ENCODE data around the gene RECQL5.

The RECQL5 gene

DNA sequence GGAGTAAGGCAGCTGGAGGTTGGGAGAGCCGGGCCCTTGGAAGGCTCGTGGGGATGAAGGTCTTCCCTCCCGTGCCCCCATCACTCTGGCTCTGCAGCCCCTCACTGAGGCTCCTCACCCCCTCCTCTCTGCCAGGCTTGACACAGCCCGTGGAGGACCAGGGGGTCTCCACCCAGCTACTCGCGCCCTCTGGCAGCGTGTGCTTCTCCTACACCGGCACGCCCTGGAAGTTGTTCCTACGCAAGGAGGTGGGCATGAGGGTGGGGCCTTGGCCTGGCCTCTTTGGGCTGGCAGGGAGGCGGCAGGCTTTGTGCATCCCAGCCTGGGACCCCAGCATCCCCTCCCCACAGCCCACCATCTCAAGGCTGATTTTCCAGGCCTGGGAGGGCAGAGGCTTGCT is 49.3 kb downstream of the RECQL5 start:
- H3K27ac ChIP-seq: no peak overlapping the region
- TF ChIP-seq, protein P1, sequence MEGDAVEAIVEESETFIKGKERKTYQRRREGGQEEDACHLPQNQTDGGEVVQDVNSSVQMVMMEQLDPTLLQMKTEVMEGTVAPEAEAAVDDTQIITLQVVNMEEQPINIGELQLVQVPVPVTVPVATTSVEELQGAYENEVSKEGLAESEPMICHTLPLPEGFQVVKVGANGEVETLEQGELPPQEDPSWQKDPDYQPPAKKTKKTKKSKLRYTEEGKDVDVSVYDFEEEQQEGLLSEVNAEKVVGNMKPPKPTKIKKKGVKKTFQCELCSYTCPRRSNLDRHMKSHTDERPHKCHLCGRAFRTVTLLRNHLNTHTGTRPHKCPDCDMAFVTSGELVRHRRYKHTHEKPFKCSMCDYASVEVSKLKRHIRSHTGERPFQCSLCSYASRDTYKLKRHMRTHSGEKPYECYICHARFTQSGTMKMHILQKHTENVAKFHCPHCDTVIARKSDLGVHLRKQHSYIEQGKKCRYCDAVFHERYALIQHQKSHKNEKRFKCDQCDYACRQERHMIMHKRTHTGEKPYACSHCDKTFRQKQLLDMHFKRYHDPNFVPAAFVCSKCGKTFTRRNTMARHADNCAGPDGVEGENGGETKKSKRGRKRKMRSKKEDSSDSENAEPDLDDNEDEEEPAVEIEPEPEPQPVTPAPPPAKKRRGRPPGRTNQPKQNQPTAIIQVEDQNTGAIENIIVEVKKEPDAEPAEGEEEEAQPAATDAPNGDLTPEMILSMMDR (IDR thresholded peaks at IDR 0.05): no peak
- TF ChIP-seq ZFX (IDR thresholded peaks at IDR 0.05; ENCODE audit: borderline replicate concordance): no peak

DNA sequence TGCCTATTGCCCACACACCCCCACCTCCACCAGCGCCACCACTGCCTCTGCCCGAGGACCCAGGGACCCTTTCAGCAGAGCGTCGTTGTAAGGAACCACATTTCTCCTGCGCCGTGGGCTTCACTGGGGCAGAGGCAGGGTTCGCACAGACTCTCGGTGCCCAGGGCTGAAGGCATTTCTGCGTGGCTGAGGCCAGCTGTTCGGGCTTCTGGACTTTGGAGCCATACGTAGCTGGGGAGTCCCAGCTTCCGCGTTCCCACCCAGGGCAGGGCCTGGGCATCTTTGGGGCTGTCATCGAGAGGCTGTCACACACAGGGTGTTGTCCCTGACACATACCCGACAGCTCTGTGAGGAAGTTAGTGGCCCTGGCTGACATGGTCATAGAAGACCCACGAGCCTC is 49.7 kb downstream of the RECQL5 start:
- H3K27ac ChIP-seq: no peak overlapping the region
- TF ChIP-seq, protein P1 (IDR thresholded peaks at IDR 0.05): no peak
- TF ChIP-seq ZFX (IDR thresholded peaks at IDR 0.05; ENCODE audit: borderline replicate concordance): no peak

DNA sequence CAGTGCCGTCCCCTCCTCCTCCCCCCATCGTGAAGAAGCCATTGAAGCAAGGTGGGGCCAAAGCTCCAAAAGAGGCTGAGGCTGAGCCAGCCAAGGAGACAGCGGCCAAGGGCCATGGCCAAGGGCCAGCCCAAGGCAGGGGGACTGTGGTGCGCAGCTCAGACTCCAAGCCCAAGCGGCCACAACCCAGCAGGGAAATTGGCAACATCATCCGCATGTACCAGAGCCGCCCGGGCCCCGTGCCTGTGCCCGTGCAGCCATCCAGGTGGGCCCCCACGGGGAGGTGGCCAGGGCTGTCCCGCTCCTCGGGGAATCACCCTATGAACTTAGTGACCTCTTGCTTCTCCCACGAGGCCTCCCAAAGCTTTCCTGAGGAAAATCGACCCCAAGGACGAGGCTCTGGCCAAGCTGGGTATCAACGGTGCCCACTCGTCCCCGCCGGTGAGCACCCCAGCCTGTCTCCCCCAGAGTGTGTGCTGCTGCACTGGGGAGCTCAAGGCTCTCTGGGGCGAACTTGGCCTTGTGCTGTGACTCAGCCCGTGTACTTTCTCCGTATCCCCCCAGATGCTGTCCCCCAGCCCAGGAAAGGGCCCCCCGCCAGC is 50.3 kb downstream of the RECQL5 start:
- TF ChIP-seq, protein P1 (IDR thresholded peaks at IDR 0.05): no peak
- no peak for TF ChIP-seq ZFX (IDR thresholded peaks at IDR 0.05; ENCODE audit: borderline replicate concordance)
- no peak overlapping the region for H3K27ac ChIP-seq

DNA sequence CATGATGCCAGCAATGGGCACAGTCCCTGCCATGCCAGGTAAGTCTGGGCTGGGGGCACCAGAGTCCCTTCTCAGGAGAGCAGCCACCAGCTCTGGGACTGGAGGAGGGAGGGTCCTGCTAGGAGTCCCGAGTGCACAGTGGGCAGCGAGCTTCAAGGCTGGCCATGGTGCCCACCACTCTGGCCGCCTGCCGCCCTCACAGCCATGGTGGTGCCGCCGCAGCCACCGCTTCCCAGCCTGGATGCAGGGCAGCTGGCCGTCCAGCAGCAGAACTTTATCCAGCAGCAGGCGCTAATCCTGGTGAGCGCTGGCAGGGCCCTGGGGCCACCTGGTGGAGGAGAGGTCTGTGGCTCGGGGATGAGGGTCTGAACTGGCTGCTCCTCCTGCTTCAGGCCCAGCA is 51.7 kb downstream of the RECQL5 start:
- TF ChIP-seq, protein P1 (IDR thresholded peaks at IDR 0.05): no peak
- no peak for TF ChIP-seq ZFX (IDR thresholded peaks at IDR 0.05; ENCODE audit: borderline replicate concordance)
- H3K27ac ChIP-seq: no peak overlapping the region

DNA sequence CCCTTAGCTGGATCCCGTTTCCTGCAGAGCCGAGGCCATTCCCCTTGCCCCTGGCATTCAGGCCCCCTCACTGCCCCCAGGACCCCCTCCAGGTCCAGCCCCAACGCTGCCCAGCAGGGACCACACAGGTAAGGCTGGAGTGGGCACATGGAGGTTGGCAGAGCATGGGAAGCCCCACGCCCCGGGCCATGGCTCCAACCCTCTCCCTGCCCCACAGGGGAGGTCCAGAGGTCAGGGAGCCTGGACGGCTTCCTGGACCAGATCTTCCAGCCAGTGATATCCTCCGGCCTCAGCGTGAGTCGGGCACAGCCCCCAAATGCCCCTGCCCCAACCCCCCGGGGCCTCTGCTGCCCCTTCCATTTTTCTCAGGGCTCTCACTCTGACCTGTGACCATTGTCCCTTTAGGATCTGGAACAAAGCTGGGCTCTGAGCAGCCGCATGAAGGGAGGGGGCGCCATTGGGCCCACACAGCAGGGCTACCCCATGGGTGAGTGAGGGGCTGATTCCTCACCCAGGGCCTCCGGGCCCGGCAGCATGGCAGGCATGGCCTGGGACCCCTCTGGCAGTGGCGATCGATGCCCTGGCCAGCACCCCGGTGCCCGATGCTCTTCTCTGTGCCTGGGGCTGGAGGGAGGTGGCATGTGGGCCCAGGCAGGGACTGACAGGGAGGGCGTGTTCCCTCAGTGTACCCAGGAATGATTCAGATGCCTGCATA is 52.2 kb downstream of the RECQL5 start:
- H3K27ac ChIP-seq: no peak overlapping the region
- no peak for TF ChIP-seq ZFX (IDR thresholded peaks at IDR 0.05; ENCODE audit: borderline replicate concordance)
- TF ChIP-seq, protein P1 (IDR thresholded peaks at IDR 0.05): no peak

DNA sequence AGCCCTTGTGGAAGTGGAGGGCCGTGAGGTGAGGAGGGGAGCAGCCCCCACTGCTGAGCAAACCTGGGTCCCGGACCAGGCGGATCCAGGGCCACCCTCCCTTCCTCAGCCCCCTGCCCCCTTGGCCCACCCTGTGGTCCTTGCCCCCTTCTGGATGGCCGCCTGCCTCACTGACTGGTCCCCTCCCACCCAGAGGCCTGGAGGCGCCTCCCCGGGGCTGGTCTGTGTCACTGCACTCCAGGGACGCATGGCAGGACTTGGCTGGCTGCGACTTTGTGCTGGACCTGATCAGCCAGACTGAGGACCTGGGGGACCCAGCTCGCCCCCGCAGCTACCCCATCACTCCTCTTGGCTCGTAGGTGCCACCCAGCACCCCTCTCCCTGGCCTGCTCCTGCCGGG is 52.9 kb downstream of the RECQL5 start:
- TF ChIP-seq, protein P1 (IDR thresholded peaks at IDR 0.05): no peak
- TF ChIP-seq ZFX (IDR thresholded peaks at IDR 0.05; ENCODE audit: borderline replicate concordance): no peak
- no peak overlapping the region for H3K27ac ChIP-seq

DNA sequence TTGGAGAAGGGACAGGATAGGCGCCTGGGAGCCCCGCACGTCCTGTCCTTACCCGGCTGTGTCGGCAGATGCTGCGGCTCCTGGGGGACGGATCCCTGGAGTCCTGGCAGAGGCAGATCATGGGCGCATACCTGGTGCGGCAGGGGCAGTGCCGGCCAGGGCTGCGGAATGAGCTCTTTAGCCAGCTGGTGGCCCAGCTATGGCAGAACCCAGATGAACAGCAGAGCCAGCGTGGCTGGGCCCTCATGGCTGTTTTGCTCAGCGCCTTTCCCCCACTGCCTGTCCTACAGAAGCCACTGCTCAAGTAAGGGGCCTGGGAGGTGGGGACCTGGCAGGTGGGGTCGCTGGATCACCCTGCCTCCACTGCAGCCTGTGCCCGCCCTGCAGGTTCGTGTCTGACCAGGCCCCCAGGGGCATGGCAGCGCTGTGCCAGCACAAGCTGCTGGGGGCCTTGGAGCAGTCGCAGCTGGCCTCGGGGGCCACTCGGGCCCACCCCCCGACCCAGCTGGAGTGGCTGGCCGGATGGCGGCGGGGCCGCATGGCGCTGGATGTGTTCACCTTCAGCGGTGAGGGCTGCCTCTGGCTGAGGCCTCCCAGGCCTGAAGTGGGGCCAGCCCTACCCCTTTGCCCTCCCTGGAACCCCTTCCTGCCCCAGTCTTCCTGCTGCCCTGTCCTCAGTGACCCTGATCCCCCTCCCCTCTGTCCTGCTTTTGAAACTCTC is 53.9 kb downstream of the RECQL5 start:
- TF ChIP-seq, protein P1 (IDR thresholded peaks at IDR 0.05): no peak
- no peak for TF ChIP-seq ZFX (IDR thresholded peaks at IDR 0.05; ENCODE audit: borderline replicate concordance)

More for the DNA sequence above, 53.9 kb downstream of the RECQL5 start:
- no peak overlapping the region for H3K27ac ChIP-seq
